CD4-positive, alpha-beta T cell (primary cell): ENCODE measurements around the gene C11orf68. TPM values are rescaled to one million over a fixed set of nuclear protein-coding genes. Genes with fewer than 3 reads are reported as not detected.

Source experiments
- ATAC-seq: fragments of 200-7000 bp; cut with Tn5 transposase; one replicate; pipeline ENCODE4 v1.10.0; 2022; ENCODE audit warnings: mild to moderate bottlenecking; ENCODE audit not compliant: poor library complexity
- CTCF ChIA-PET: fragments of 350-600 bp; sonication (Branson Sonifier 250); formaldehyde crosslinking; loops from one replicate; lab custom pipeline; 2021; ENCODE audit warnings: antibody characterized with exemption, inconsistent platforms; lab: Charles Lee
- POLR2A ChIA-PET: fragments of 350-600 bp; sonication (Branson Sonifier 250); formaldehyde crosslinking; loops from one replicate; lab custom pipeline; 2021; ENCODE audit warnings: antibody characterized with exemption, inconsistent platforms; lab: Charles Lee
- DNase-seq, 14 experiments: peaks; one replicate each; pipeline ENCODE4 v3.0.0-alpha.2; 2013 to 2020; ENCODE audit warnings: mixed read lengths in 2 of 14
- H3K27ac ChIP-seq, 2 donors: one replicate each; pipeline versions ENCODE4 v1.5.1 to v1.7.0; 2013; ENCODE audit warnings: low read length in 2 of 2, low read depth in 1 of 2, mild to moderate bottlenecking in 1 of 2
- H3K27me3 ChIP-seq, 2 experiments: 1 replicate in 1 of 2; 2 replicates in 1 of 2; pipeline versions ENCODE4 v1.6.1 to v1.7.0; 2013; ENCODE audit warnings: low read length in 2 of 2, control low read depth in 1 of 2, mild to moderate bottlenecking in 1 of 2, moderate library complexity in 1 of 2; ENCODE audit not compliant: insufficient read depth in 2 of 2, control insufficient read depth in 1 of 2
- H3K36me3 ChIP-seq: one replicate; pipeline ENCODE4 v1.6.1; 2013; ENCODE audit warnings: low read length, control low read depth; ENCODE audit not compliant: insufficient read depth
- H3K4me1 ChIP-seq: one replicate; pipeline ENCODE4 v1.6.1; 2013; ENCODE audit warnings: low read length, control low read depth; ENCODE audit not compliant: insufficient read depth
- H3K4me3 ChIP-seq: one replicate; pipeline ENCODE4 v1.5.1; 2013; ENCODE audit warnings: mild to moderate bottlenecking, low read length, moderate library complexity
- H3K9me3 ChIP-seq, 2 experiments: 1 replicate in 1 of 2; 2 replicates in 1 of 2; pipeline versions ENCODE4 v1.6.1 to v1.7.0; 2013; ENCODE audit warnings: low read length in 2 of 2, mild to moderate bottlenecking in 2 of 2, control low read depth in 1 of 2, moderate library complexity in 1 of 2; ENCODE audit not compliant: control insufficient read depth in 1 of 2, insufficient read depth in 1 of 2
- H3K27ac Mint-ChIP-seq: one replicate; pipeline ENCODE4 v1.8.0; 2020; ENCODE audit warnings: mixed read lengths
- H3K27me3 Mint-ChIP-seq: one replicate; pipeline ENCODE4 v1.8.0; 2021; ENCODE audit warnings: mixed read lengths
- H3K36me3 Mint-ChIP-seq: one replicate; pipeline ENCODE4 v1.8.0; 2021; ENCODE audit warnings: low read depth, mixed read lengths
- H3K4me1 Mint-ChIP-seq: one replicate; pipeline ENCODE4 v1.8.0; 2021; ENCODE audit warnings: low read depth, mixed read lengths
- H3K4me3 Mint-ChIP-seq: one replicate; pipeline ENCODE4 v1.8.0; 2020; ENCODE audit warnings: mild to moderate bottlenecking, mixed read lengths
- H3K9me3 Mint-ChIP-seq: one replicate; pipeline ENCODE4 v1.8.0; 2020; ENCODE audit warnings: mixed read lengths
- intact Hi-C, 2 experiments: fragments of 100-400 bp; cut with DNase I in 1 of 2; cut with micrococcal nuclease in 1 of 2; formaldehyde crosslinking; loops; one replicate each; pipeline versions ENCODE4 v1.15.1 to v1.9.0; 2023 to 2025; cut with DNase I, micrococcal nuclease
- polyA plus RNA-seq, 2 donors: library from polyadenylated mRNA; unstranded; fragments of 120-200 nt; gene quantifications; one replicate each; pipeline ENCODE4 v1.2.1, GENCODE V29; 2013
- total RNA-seq, 174 experiments: library from RNA in 2 of 174; stranded (reverse) in 2 of 174; gene quantifications; one replicate each; pipeline ENCODE4 v1.2.3 and lab custom pipeline; 2021 to 2026
- TF ChIP-seq, protein P1 (sequence below): fragments of 200-600 bp; IDR thresholded peaks from one replicate; pipeline ENCODE4 v1.8.0; 2022; ENCODE audit warnings: antibody characterized with exemption, mild to moderate bottlenecking

Gene C11orf68
- total RNA-seq (10 to 100 TPM; 13.7 to 13.8 TPM), total RNA-seq (lab: John Stamatoyannopoulos, UW) (5.8 to 44.2 (median 23.1) reads per million in 172 experiments)
- 38.6 TPM for polyA plus RNA-seq (2013, experiment 1 of 2)
- 34.9 TPM for polyA plus RNA-seq (2013, experiment 2 of 2)

DNA sequence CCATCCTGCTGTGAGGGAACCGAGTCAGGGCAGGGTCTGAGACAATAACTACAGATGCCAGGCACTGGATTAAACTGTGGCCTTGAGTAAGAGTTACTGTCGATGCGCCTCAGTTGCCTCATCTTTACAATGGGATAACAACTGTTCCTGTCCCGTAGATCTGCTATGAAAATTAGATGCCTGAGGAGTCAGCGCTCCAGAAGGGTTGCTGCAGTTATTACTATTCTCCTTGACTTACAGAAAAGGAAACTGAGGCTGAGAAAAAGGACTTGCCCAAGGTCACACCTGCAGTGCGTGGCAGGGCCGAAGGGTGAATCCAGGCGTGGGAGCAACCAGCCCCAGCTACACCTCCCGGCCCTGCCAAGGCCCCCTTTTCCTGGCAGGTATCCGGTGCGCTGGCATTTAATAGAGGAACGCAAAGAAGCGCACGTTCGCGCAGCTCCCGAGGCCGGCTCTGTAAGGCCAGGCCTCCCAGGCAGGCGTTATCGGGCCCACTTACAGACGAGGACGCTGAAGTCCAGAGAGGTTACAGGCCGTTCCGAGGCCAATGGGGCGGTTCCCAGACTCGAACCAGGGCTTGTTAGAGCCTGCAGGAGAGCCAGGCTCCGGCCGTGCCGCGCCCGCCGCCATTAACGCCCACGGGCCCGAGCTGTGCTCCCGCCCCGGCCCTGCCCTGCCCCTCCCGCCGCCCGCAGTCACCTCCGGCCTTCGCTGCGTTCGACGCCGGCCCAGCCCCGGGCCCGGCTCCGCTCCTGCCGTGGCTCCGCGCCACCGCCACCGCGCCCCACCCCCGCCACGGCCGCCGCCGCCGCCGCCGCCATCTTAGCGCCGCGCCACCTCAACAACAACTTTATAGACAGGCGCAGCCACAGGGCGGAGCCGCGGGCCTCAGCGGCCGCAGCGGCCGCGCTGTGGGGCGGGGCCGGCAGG is at the start of gene C11orf68:
Gene C11orf68, minus strand, starts transcription at position 852 of the 930 bp plus-strand sequence. Its CDS starts 31 bp downstream, at position 821.
- H3K27ac ChIP-seq, result peak within 1 kb of the TSS; percentile 83 to 86

DNA sequence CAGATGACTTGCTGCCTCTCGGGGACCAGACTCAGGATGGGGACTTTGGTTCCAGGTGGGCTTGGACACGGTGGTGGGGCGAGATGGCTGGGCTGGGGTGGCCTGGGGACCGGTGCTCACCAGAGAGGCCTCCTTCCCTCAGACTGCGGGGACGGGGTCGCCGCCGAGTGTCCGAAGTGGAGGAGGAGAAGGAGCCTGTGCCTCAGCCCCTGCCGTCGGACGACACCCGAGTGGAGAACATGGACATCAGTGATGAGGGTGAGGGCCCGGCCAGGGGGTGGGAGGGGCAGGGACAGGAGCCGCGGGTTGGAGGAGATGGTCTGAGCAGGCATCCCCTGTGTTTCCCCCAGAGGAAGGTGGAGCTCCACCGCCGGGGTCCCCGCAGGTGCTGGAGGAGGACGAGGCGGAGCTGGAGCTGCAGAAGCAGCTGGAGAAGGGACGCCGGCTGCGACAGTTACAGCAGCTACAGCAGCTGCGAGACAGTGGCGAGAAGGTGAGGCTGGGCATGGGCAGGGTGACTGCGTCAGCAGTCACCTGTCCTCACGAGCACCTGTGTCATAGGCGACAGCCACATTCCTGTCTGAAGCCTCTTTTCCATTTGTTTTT is 48.6 kb upstream of the C11orf68 start:
- H3K36me3 Mint-ChIP-seq, result peaks cover 92% of the 10 kb centered on the region
- intact Hi-C loops, result no loop called here
- Histone ChIP-seq H3K27ac (no peak overlapping the region), H3K27me3 (no peaks in the 10 kb centered on the region), H3K9me3 (no peaks in the 10 kb centered on the region), H3K4me1 (peaks cover 20% of the 10 kb centered on the region), H3K4me3 (no peak overlapping the region), H3K36me3 (peaks cover 78% of the 10 kb centered on the region)
- H3K4me1 Mint-ChIP-seq, result peaks cover 21% of the 10 kb centered on the region
- no peaks in the 10 kb centered on the region for H3K9me3 Mint-ChIP-seq
- TF ChIP-seq, protein P1, sequence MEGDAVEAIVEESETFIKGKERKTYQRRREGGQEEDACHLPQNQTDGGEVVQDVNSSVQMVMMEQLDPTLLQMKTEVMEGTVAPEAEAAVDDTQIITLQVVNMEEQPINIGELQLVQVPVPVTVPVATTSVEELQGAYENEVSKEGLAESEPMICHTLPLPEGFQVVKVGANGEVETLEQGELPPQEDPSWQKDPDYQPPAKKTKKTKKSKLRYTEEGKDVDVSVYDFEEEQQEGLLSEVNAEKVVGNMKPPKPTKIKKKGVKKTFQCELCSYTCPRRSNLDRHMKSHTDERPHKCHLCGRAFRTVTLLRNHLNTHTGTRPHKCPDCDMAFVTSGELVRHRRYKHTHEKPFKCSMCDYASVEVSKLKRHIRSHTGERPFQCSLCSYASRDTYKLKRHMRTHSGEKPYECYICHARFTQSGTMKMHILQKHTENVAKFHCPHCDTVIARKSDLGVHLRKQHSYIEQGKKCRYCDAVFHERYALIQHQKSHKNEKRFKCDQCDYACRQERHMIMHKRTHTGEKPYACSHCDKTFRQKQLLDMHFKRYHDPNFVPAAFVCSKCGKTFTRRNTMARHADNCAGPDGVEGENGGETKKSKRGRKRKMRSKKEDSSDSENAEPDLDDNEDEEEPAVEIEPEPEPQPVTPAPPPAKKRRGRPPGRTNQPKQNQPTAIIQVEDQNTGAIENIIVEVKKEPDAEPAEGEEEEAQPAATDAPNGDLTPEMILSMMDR, result no peak
- CTCF ChIA-PET, result interaction anchor here (0.7 kb wide), 1 partner anchor 106 kb away, joined by 4 read pairs; no protein-coding TSS in a partner anchor
- no peak overlapping the region for H3K27ac Mint-ChIP-seq
- no peak overlapping the region for H3K4me3 Mint-ChIP-seq
- no peak for DNase-seq
- POLR2A ChIA-PET, result no interaction called here
- no peaks in the 10 kb centered on the region for H3K27me3 Mint-ChIP-seq
- no peak for ATAC-seq

More for the DNA sequence above, at the start of gene C11orf68:
- peak within 1 kb of the TSS; percentile 100 for H3K4me3 ChIP-seq
- H3K27ac Mint-ChIP-seq, result peak within 1 kb of the TSS; percentile 92
- DNase-seq, result peak in 2 of 14 experiments; percentile 22 to 51
- TF ChIP-seq, protein P1, result no peak
- ATAC-seq, result no peak
- ChIA-PET CTCF (interaction anchor here (1.9 to 3.2 kb wide), 3 partner anchors 30 to 58 kb away, joined by 6 to 21 read pairs (median 10); partner anchors contain the start of genes CCDC85B, FIBP and MUS81), POLR2A (interaction anchor here (0.6 to 6.6 kb wide), 16 partner anchors 9 to 801 kb away, joined by 3 to 104 read pairs (median 6); partner anchors contain the start of genes BANF1, CCDC85B, CFL1 and FIBP)
- H3K9me3 Mint-ChIP-seq, result no peaks in the 10 kb centered on the region
- H3K4me3 Mint-ChIP-seq, result peak within 1 kb of the TSS; percentile 94
- no peaks in the 10 kb centered on the region for H3K9me3 ChIP-seq
- peaks cover 54% of the 10 kb centered on the region for H3K4me1 ChIP-seq
- intact Hi-C loops, result loop anchor here (1.0 to 5.0 kb wide), 10 partner anchors 10 to 134 kb away; partner anchors contain the start of genes FIBP (in 2 of the 2), FOSL1 (in 2 of the 2), SART1 (in 2 of the 2) and BANF1 (in 1 of the 2)
- peaks cover 46% of the 10 kb centered on the region for H3K36me3 Mint-ChIP-seq
- no peaks in the 10 kb centered on the region for H3K27me3 ChIP-seq
- H3K4me1 Mint-ChIP-seq, result peaks cover 46% of the 10 kb centered on the region
- H3K27me3 Mint-ChIP-seq, result no peaks in the 10 kb centered on the region
- peaks cover 42% of the 10 kb centered on the region for H3K36me3 ChIP-seq
